Mucosa of stomach (tissue), 1 donor: ENCODE measurements around the gene CEP112.

Experiments
- H3K27me3 ChIP-seq: one replicate; pipeline ENCODE4 v1.7.0; 2013; ENCODE audit warnings: mild to moderate bottlenecking, low read length; ENCODE audit not compliant: control insufficient read depth, insufficient read depth
- H3K36me3 ChIP-seq: one replicate; pipeline ENCODE4 v1.7.0; 2013; ENCODE audit warnings: low read length; ENCODE audit not compliant: control insufficient read depth, insufficient read depth
- H3K4me1 ChIP-seq: one replicate; pipeline ENCODE4 v1.7.0; 2013; ENCODE audit warnings: mild to moderate bottlenecking, low read length; ENCODE audit not compliant: control insufficient read depth, insufficient read depth
- H3K4me3 ChIP-seq: one replicate; pipeline ENCODE4 v1.7.0; 2013; ENCODE audit warnings: low read length
- H3K9ac ChIP-seq: one replicate; pipeline ENCODE4 v1.7.0; 2013; ENCODE audit warnings: mild to moderate bottlenecking, low read length, moderate library complexity
- H3K9me3 ChIP-seq: one replicate; pipeline ENCODE4 v1.7.0; 2013; ENCODE audit warnings: mild to moderate bottlenecking, low read length, moderate library complexity; ENCODE audit not compliant: control insufficient read depth
- donor health status: Pancreatic carcinoma.

The CEP112 gene

GRCh38 chr17:65592125-65592965, 599.6 kb downstream of the CEP112 start:
- Histone ChIP-seq H3K4me1 (peaks cover 19% of the 10 kb centered on the region), H3K9me3 (no peaks in the 10 kb centered on the region), H3K9ac (no peak overlapping the region)

GRCh38 chr17:65589321-65589720, 602.6 kb downstream of the CEP112 start:
- H3K4me1 ChIP-seq, result peaks cover 35% of the 10 kb centered on the region
- H3K27me3 ChIP-seq, result no peaks in the 10 kb centered on the region
- H3K36me3 ChIP-seq, result no peaks in the 10 kb centered on the region
- H3K9ac ChIP-seq, result no peak overlapping the region
- no peaks in the 10 kb centered on the region for H3K9me3 ChIP-seq
- H3K4me3 ChIP-seq, result no peak overlapping the region

More at GRCh38 chr17:65592125-65592965, 599.6 kb downstream of the CEP112 start:
- Histone ChIP-seq H3K27me3 (no peaks in the 10 kb centered on the region), H3K4me3 (no peak overlapping the region), H3K36me3 (no peaks in the 10 kb centered on the region)

- no peaks in the 10 kb centered on the region for H3K36me3 ChIP-seq
- peaks cover 35% of the 10 kb centered on the region for H3K4me1 ChIP-seq
- no peak overlapping the region for H3K4me3 ChIP-seq
- H3K9ac ChIP-seq, result no peak overlapping the region
- H3K27me3 ChIP-seq, result no peaks in the 10 kb centered on the region
- no peaks in the 10 kb centered on the region for H3K9me3 ChIP-seq
These were observed 603.6 kb downstream of the CEP112 start for GRCh38 chr17:65588181-65588808.

- Histone ChIP-seq H3K9me3 (no peaks in the 10 kb centered on the region), H3K36me3 (no peaks in the 10 kb centered on the region), H3K4me3 (no peak overlapping the region)
These were observed 604.3 kb downstream of the CEP112 start for GRCh38 chr17:65587534-65588180.

GRCh38 chr17:65586899-65587298, 605.0 kb downstream of the CEP112 start:
- Histone ChIP-seq H3K4me1 (peaks cover 35% of the 10 kb centered on the region), H3K4me3 (no peak overlapping the region), H3K27me3 (no peaks in the 10 kb centered on the region), H3K9me3 (no peaks in the 10 kb centered on the region), H3K36me3 (no peaks in the 10 kb centered on the region), H3K9ac (no peak overlapping the region)

More at GRCh38 chr17:65587534-65588180, 604.3 kb downstream of the CEP112 start:
- peaks cover 35% of the 10 kb centered on the region for H3K4me1 ChIP-seq
- H3K9ac ChIP-seq, result no peak overlapping the region
- H3K27me3 ChIP-seq, result no peaks in the 10 kb centered on the region
